Measurements from ENCODE around the gene GID4.

The GID4 gene

DNA sequence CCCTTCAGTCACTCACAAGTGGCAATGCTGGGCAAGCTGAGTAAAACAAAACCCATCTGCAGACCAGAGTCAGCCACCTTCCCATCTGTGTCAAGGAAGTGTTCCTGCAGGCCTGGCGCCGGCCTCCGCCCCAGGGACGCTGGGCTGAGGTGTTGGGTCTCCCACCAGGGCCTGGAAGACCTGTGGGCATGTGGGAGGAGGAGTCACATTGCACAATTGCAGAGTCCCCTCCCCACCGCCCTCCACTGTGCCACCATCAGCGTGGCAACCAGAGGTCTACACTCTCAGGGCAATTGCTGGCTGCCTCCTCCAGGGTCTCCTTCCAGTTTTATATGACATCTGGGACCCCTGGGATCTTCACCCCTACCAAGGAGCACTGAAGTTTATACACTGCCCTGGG lies 66.4 kb downstream of the GID4 start:
- no peak for DNase-seq

DNA sequence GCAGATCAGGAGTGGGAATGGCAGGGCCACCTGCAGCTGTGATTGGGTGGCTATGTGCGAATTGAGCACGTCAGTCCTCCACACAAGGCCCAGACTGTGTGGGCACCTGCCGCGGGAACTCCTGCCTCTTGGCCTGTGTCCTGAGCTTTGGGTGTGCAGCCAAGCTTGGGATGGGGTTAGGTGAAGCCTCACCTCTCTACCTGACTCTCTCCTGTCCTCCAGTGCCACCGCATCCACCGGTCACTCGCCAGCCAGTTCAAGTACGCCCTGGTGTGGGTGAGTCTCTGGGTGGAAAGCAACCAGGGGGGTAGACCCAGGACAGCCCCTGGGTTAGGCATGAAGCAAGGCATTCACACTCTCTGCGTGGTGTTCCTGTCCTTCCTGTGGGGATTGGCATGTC lies 67.0 kb downstream of the GID4 start:
- DNase-seq: no peak

DNA sequence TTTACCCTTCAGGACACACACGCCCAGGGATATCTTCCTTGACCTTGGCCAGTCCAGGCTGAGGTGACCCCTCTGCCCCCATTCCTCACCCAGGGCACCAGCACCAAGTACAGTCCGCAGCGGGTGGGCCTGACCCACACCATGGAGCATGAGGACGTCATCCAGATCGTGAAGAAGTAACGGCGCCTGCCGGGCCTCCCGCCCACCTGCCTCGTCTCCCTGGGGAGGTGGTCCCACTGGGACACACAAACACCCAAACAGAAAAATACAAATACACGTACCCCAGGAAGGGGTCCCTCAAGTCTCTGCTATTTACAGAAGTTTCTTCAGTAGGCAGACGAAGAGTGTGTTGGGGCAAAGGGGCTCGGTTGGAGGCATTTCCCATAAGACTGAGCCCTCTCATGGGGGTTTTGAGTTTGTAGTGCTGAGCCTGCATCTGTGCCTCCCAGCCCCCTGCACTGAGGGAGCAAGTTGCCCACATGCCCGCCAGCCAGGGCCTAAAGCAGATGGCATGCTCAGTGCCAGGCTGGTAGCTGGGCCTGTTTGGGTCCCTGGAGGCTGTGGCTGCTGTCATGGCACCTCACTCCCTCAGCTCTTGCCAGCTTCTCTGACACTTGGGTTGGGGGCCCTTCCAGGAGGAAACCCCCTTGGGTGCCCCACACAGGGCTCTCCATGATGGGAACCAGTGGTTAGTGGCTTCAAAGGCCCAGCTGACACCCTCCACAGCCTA lies 68.0 kb downstream of the GID4 start:
- DNase-seq: no peak

DNA sequence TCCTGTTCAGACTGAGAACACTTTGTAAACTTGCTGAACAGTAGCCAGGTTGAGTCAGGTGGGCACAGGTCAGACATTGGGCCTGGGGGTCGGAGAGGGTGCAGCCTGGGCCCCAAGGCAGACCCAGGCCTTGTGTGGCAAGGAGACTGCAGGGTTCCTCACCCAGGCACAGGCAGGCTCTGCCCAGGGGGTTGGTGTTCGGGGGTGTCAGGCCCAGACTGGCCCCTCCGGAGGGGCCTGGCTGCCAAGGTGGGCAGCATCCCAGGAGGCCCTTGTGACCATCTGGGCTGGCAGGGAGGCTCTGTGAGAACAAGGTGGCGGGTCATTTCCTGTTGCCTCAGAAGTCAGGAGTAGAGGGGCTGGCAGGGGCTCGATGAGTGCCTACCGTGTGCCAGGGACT lies 68.8 kb downstream of the GID4 start:
- no peak for DNase-seq

DNA sequence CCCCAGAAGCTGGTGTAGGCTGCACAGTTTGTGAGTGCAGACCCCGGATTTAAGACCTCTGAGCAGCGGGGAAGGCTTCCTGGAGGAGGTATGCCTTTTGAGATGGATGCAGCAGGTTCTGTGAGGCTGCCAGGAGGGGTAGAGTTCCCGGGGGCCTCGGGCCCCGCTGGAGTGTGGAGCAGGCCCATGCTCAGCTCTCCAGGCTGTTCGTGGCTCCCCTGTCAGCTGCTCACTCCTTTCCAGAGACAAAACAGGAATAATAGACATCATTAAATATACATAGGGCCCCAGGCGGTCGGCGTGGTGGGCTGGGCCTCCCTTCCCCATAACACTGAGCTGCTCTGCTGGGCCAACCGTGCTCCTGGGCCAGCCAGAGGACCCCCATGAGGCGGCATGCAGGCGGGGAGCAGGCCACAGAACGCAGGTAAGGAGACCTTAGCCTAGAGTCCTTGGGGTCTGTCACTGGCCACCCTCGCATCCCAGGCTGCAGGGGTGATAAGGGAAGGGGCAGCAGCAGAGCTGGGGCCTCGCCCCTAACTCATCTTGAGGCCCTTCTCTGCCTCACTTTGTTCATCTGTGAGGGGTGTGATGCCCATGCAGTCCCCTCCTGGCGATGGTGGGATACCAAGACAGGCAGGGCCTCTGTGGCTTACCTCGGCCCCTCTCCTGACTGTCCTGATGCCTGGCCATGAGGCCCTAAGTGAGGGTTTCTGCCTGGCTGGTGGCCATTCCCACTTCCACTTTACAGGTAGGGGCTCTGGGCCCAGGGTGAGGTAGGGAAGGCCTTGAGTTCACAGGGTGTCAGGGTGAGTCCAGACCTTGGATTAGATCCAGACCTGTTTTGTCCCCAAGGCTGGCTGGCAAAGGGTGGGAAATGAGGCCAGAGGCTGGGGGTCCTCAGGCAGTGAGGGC lies 69.4 kb downstream of the GID4 start, which contains the start of gene MYO15A:
MYO15A (plus strand) TSS at position 356 of the 912 bp plus-strand sequence. CDS start 10,045 bp downstream, outside the sequence.
- DNase-seq: peak; percentile 70

DNA sequence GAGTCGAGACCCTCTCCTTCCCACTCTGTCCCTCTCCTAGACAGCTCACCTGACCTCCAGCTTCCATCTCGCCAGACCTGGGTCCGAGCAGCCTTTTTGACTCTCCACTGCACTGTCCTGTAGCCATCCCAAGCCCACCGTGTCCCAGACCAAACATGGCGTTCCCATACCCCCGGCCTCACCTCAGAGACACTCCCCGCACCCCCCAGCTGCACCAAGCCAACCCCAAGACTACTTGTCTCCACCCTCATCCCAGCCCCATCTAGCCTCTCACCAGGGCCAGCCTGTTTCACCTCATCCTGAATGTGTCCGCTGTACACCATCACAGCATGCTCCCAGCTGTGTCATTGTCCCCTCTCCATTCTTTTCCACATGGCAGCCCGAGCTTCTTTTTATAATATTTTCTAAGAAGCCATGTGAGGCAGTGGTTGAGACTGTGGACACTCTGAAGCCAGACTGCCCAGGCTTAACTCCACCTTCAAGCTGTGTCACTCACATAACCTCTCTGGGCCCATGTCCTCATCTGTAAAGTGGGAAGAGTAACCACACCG lies 70.8 kb downstream of the GID4 start:
- DNase-seq: no peak

DNA sequence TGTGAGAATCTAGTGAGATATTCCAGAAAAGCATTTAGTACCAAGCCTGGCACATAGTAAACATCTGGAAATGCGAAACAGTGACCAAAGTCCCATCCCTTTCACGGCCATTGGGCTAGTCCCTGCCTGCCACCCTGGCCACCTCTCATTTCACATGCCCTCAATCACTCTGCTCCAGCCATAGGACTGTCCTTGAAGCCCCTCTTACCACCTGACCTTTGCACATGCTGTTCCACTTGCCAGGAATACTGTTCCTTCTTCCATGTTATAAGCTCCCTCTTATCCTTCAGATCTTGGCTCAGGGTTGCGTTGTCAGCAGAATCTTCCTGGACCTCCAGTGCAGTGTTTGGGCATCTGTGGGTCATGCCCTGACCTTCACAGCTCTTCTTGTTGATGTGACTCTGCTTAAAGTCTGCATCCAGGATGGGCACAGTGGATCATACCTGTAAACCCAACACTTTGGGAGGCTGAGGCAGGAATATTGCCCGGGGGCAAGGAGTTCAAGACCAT lies 71.5 kb downstream of the GID4 start:
- no peak for DNase-seq

DNA sequence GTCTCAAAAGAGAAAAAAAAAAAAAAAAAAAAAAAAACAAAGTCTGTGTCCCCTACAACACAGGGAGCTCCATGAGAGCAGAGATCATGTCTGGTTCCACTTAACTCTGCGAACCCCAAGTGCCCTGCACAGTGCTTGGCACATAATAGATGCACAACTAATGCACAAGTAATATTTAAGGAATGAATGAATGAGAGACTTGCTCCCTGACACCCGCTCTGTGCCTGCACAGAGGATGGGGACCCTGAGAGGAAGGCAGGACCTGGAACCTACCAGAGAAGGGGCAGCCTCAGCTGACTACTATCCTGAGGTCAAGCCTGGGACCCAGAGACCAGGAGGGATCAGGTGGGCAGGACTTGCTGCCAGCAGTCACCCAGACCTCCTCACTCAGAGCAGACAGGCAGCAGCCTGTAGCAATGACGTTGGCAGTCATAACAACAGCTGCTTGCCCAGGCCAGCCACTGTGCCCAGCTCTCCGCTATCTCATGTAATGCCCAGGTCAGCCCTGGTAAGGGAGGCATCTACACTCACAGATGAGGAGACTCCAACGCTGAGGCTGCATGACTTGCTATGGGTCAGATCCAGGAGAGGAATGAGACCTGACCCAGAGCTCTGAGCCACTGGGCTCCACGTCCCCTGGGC lies 72.2 kb downstream of the GID4 start:
- DNase-seq: no peak

DNA sequence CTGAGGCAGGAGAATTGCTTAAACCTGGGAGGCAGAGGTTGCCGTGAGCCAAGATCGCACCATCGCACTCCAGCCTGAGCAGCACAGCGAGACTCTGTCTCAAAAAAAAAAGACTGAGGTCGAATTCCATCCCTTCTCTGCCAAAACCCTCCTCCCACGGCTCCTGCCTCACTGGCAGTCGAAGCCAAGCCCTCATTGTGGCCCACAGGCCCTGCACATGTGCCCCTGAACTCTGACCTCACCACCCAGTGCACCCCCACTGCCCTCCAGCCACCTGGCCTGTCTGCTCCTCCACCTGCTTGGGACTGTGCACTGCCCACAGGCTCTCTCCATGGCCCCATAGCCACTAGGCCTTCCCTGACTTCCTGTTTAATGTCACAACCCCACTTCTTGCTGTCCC lies 76.3 kb downstream of the GID4 start:
- DNase-seq: no peak

DNA sequence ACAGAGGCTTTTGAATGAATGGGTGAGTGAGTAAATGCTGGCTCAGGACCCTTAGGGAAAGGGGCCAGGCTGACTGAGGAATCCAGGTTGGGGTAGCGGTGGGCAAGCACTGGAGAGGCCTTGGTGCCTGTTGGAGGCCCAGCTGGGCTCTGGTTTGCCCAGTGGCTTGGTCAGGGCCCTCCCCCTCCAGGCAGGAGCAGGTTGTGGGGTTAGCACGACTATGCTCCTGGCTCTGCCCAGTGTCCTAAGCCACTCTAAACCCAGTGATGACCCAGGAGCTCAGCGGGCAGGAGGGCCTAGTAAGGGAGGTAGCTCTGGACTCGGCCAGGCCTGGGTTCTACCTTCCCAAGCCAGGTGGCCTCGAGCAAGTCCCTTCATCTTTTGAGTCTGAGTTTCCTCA lies 76.9 kb downstream of the GID4 start:
- no peak for DNase-seq

DNA sequence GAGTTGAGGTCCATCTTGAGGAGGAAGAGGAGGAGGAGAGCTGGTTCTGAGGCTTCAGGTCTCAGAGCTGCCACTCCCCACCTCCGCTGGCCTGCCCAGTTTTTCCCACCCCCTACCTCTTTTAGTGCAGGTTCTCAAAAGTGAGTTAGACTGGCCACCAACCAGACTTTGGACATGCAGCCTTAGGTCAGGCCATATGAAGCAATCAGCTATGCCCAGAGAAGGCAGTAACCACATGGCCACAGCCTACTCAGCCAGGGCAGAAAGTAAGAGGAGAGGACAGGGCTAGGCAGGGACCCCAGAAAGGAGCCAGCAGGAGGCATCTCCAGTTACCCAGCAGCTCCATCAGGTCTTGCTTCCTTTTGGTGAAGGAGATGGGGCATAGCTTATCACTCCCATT lies 78.3 kb downstream of the GID4 start:
- no peak for DNase-seq

All from eye (tissue), 1 donor.